ENCODE data around the gene FKBP2.

DNA sequence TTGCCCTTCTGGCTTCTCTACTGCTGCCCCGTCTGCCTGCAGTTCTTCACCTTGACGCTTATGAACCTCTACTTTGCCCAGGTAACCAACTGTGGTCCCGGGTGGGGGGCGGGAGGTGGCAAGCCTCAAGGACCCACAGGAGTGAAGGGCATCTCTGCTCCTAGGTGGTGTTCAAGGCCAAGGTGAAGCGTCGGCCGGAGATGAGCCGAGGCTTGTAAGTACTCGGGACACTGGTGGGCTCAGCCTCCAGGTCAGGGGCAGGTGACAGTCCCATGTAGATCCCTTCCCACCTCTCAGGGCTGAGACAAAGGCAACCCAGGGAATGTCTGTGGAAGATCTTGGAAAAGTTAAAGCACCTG is 45.9 kb downstream of the FKBP2 start:
- TF ChIP-seq CTCF (IDR thresholded peaks at IDR 0.05; ENCODE audit: insufficient read depth, low read depth, low read length) (no peak), EZH2 (IDR thresholded peaks at IDR 0.05; ENCODE audit: insufficient read depth, low read length) (no peak)
